Retina (tissue), 1 donor: ENCODE data around the gene UPF3A.
"Not testable (repeated sequence)": the region's sequence is repeated elsewhere in the genome, so short reads cannot be mapped to it uniquely, and the experiment has no call there.

Source experiments
- DNase-seq: peaks from one replicate; pipeline ENCODE4 v3.0.0-alpha.2; 2016

The UPF3A gene

GRCh38 chr13:114339857-114340534 lies 58.6 kb downstream of the UPF3A start:
- peak; percentile 26 for DNase-seq

GRCh38 chr13:114341003-114341777 lies 59.8 kb downstream of the UPF3A start:
- DNase-seq = no peak

DNA sequence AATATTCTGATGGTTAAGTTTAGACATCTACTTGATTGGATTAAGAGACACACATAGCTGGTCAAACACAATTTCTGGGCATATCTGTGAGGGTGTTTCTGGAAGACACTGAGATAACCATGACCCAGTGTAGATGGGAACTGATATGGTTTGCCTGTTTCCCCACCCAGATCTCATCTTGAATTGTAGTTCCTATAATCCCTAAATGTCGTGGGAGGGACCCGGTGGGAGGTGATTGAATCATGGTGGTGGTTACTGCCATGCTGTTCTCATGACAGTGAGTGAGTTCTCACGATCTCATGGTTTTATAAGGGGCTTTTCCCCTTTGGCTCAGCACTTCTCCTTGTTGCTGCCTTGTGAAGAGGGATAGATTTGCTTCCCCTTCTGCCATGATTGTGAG lies 65.9 kb downstream of the UPF3A start:
- not testable (repeated sequence) for DNase-seq

DNA sequence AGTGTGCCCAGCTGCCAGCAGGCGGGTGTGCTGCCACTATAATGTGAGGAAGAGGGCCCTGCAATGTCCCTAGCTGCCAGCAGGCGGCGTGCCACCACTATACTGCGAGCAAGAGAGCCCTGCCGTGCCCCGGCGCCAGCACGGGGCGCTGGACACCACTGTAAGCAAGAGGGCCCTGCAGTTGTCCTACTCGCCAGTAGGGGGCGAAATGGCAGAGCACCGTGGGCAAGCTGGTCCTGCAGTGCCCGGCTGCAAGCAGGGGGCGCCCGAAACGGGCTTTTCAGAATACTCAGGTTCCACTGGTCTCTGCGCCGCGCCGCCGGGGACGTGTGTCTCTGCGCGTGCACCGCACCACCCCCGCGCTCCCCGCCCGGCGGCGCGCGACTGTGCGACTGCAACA lies 71.4 kb downstream of the UPF3A start:
- DNase-seq = not testable (repeated sequence)

GRCh38 chr13:114353382-114353781 lies 72.0 kb downstream of the UPF3A start:
- DNase-seq = not testable (repeated sequence)
